Activated CD8-positive, alpha-beta T cell treated with anti-CD3 and anti-CD28 coated beads, Interleukin-2, amount 10 ng/mL, durations not matched to agents 7 days and 5 days (primary cell): ENCODE results near the gene CDK5RAP3. TPM values are rescaled to one million over a fixed set of nuclear protein-coding genes. Genes with fewer than 3 reads are reported as not detected.
A peak's percentile ranks its signal among the peaks of the same experiment; 100 is the strongest.
"Not testable (repeated sequence)": the region's sequence is repeated elsewhere in the genome, so short reads cannot be mapped to it uniquely, and the experiment has no call there.

Experiments used
- ATAC-seq: fragments of 150-1000 bp; cut with Tn5 transposase; one replicate; pipeline ENCODE4 v1.10.0; 2021; ENCODE audit warnings: moderate library complexity
- CTCF ChIA-PET: fragments of 350-600 bp; sonication (Branson Sonifier 250); formaldehyde crosslinking; loops from one replicate; lab custom pipeline; 2021; ENCODE audit warnings: antibody characterized with exemption; lab: Charles Lee
- POLR2A ChIA-PET: fragments of 350-600 bp; sonication (Branson Sonifier 250); formaldehyde crosslinking; loops from one replicate; lab custom pipeline; 2021; ENCODE audit warnings: antibody characterized with exemption; lab: Charles Lee
- DNase-seq: peaks from one replicate; pipeline ENCODE4 v3.0.0-alpha.2; 2020
- H3K27ac Mint-ChIP-seq: one replicate; pipeline ENCODE4 v1.8.0; 2021; ENCODE audit warnings: mild to moderate bottlenecking, mixed read lengths
- H3K27me3 Mint-ChIP-seq: one replicate; pipeline ENCODE4 v1.8.0; 2021; ENCODE audit warnings: low read depth, mixed read lengths
- H3K36me3 Mint-ChIP-seq: one replicate; pipeline ENCODE4 v1.8.0; 2021; ENCODE audit warnings: low read depth, mixed read lengths
- H3K4me1 Mint-ChIP-seq: one replicate; pipeline ENCODE4 v1.8.0; 2021; ENCODE audit warnings: low read depth, mixed read lengths
- H3K4me3 Mint-ChIP-seq: one replicate; pipeline ENCODE4 v1.8.0; 2021; ENCODE audit warnings: mild to moderate bottlenecking, mixed read lengths
- H3K9me3 Mint-ChIP-seq: one replicate; pipeline ENCODE4 v1.8.0; 2022; ENCODE audit warnings: mixed read lengths; ENCODE audit not compliant: insufficient read depth
- total RNA-seq, 2 experiments: library from RNA; stranded (reverse); gene quantifications; one replicate each; pipeline ENCODE4 v1.2.3, GENCODE V29; 2021

The CDK5RAP3 gene, protein sequence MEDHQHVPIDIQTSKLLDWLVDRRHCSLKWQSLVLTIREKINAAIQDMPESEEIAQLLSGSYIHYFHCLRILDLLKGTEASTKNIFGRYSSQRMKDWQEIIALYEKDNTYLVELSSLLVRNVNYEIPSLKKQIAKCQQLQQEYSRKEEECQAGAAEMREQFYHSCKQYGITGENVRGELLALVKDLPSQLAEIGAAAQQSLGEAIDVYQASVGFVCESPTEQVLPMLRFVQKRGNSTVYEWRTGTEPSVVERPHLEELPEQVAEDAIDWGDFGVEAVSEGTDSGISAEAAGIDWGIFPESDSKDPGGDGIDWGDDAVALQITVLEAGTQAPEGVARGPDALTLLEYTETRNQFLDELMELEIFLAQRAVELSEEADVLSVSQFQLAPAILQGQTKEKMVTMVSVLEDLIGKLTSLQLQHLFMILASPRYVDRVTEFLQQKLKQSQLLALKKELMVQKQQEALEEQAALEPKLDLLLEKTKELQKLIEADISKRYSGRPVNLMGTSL
- total RNA-seq = 100 to 1,000 TPM; 186 to 196 TPM

DNA sequence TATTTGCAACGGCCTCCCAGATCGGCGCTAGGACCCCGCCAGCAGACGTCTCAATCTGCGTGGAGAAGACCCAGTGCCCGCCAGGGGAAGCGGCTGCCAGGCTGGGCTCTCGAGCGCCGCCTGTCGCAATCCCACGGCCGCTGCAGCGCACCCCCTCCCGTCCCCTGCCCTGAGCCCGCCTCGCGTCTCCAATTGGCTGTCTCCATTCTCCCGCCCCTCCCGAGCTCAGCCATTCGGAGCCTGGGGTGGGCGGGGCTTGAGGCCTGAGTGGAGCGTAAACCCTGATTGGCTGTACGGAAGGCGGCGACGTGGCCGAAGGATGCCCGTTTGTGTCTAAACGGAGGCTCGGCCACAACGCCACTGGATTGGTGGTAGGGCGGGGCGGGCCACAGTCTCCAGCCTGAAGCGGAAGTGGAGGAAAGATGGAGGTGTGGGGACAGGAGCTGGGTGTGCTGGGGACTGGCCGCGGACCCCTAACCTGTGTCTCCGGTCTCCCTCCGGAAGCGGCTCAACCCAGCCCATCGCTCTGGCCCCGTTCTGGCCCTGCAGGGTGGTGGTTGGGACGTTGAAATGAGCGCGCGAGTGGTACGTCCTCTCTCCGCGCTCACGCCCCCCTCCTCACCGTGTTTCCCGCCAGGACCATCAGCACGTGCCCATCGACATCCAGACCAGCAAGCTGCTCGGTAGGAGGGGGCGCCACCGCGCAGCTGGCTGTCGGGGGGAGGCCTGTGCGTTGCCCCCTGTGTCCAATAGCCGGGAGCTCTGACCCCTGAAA is at the start of gene CDK5RAP3:
TSS of gene CDK5RAP3 (plus strand) at position 389 of the 775 bp plus-strand sequence. CDS start at position 423, 34 bp downstream.
- peak within 1 kb of the TSS; percentile 92 for H3K4me3 Mint-ChIP-seq
- DNase-seq (peak; percentile 100), ATAC-seq (peak; percentile 99)
- no peaks in the 10 kb centered on the region for H3K27me3 Mint-ChIP-seq
- peaks cover 27% of the 10 kb centered on the region for H3K4me1 Mint-ChIP-seq
- POLR2A ChIA-PET = interaction anchor here (0.6 to 2.9 kb wide), 12 partner anchors 12 to 900 kb away, joined by 3 to 21 read pairs (median 4); partner anchors contain the start of genes PNPO, PRR15L and SP2
- H3K9me3 Mint-ChIP-seq = no peaks in the 10 kb centered on the region
- peaks cover 24% of the 10 kb centered on the region for H3K36me3 Mint-ChIP-seq
- peak within 1 kb of the TSS; percentile 91 for H3K27ac Mint-ChIP-seq
- CTCF ChIA-PET = interaction anchor here (0.6 to 16.6 kb wide), 55 partner anchors 9 to 1051 kb away, joined by 3 to 328 read pairs (median 4); partner anchors contain the start of genes HOXB5, LRRC46, MRPL10 and NFE2L1

DNA sequence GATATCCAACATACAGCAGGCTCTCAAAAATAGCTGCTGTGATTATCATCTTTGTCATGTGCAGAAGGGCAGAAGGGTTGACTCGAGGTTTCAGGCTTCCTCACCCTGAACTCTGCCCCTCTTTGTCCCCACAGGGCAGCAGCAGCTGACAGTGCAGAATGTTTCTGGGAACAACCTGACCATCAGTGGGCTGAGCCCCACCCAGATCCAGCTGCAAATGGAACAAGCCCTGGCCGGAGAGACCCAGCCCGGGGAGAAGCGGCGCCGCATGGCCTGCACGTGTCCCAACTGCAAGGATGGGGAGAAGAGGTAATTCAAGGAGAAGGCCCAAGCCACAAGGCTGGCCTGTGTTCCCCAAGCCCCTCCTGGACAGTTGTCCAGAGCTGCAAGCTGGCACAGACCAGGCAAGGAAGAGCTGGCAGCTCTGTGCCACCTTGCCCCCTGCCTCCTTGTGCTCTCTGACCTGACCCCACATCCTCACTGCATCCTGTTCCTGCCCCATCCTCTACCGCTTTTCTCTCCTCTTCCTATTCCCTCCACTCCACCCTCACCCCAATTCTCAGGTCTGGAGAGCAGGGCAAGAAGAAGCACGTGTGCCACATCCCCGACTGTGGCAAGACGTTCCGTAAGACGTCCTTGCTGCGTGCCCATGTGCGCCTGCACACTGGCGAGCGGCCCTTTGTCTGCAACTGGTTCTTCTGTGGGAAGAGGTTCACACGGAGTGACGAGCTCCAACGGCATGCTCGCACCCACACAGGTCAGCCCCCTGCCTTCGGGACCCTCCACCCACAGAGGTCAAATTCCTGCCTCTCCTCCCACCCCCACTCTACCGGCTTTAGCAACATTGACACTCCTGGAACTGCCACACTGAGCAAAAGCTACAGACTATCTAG is 45.9 kb upstream of the CDK5RAP3 start:
- no peak overlapping the region for H3K27ac Mint-ChIP-seq
- H3K9me3 Mint-ChIP-seq = no peaks in the 10 kb centered on the region
- ATAC-seq = no peak
- POLR2A ChIA-PET = no interaction called here
- CTCF ChIA-PET = interaction anchor here (1.0 to 1.4 kb wide), 2 partner anchors 25 to 46 kb away, joined by 3 read pairs; partner anchors contain the start of gene CDK5RAP3
- no peak for DNase-seq
- no peak overlapping the region for H3K4me3 Mint-ChIP-seq
- H3K27me3 Mint-ChIP-seq = no peaks in the 10 kb centered on the region
- H3K4me1 Mint-ChIP-seq = peaks cover 2% of the 10 kb centered on the region
- H3K36me3 Mint-ChIP-seq = peaks cover 50% of the 10 kb centered on the region

GRCh38 chr17:47925678-47925988 is 45.3 kb upstream of the CDK5RAP3 start:
- Mint-ChIP-seq H3K27ac (no peak overlapping the region), H3K9me3 (no peaks in the 10 kb centered on the region), H3K27me3 (no peaks in the 10 kb centered on the region), H3K4me1 (peaks cover 2% of the 10 kb centered on the region), H3K4me3 (no peak overlapping the region), H3K36me3 (peaks cover 50% of the 10 kb centered on the region)
- ChIA-PET CTCF (no interaction called here), POLR2A (no interaction called here)
- ATAC-seq (no peak), DNase-seq (no peak)

- CTCF ChIA-PET = no interaction called here
- Mint-ChIP-seq H3K27me3 (no peaks in the 10 kb centered on the region), H3K27ac (no peak overlapping the region), H3K36me3 (peaks cover 41% of the 10 kb centered on the region), H3K4me1 (peaks cover 2% of the 10 kb centered on the region), H3K4me3 (no peak overlapping the region), H3K9me3 (no peaks in the 10 kb centered on the region)
- POLR2A ChIA-PET = no interaction called here
- no peak for DNase-seq
- no peak for ATAC-seq
Measured at GRCh38 chr17:47927821-47928400, 43.0 kb upstream of the CDK5RAP3 start.

DNA sequence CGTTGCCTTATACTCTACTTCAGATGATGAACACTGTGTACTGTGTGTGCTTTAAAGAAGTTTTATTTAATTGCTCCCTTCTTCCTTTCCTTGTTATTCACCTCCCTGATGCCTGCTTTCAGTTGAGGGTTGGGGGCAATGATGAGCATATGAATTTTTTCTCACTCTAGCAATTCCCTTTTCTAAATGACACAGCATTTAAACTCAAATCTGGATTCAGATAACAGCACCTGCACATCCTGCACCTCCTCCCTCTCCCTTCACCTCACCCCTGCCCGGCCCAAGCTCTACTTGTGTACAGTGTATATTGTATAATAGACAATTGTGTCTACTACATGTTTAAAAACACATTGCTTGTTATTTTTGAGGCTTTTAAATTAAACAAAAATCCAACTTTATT is 42.5 kb upstream of the CDK5RAP3 start:
- Mint-ChIP-seq H3K27ac (no peak overlapping the region), H3K9me3 (no peaks in the 10 kb centered on the region), H3K4me1 (peaks cover 2% of the 10 kb centered on the region), H3K4me3 (no peak overlapping the region), H3K36me3 (peaks cover 36% of the 10 kb centered on the region), H3K27me3 (no peaks in the 10 kb centered on the region)
- DNase-seq (no peak), ATAC-seq (no peak)
- CTCF ChIA-PET = interaction anchor here (1.3 kb wide), 1 partner anchor 42 kb away, joined by 4 read pairs; the partner anchor contains the start of gene CDK5RAP3
- POLR2A ChIA-PET = no interaction called here

DNA sequence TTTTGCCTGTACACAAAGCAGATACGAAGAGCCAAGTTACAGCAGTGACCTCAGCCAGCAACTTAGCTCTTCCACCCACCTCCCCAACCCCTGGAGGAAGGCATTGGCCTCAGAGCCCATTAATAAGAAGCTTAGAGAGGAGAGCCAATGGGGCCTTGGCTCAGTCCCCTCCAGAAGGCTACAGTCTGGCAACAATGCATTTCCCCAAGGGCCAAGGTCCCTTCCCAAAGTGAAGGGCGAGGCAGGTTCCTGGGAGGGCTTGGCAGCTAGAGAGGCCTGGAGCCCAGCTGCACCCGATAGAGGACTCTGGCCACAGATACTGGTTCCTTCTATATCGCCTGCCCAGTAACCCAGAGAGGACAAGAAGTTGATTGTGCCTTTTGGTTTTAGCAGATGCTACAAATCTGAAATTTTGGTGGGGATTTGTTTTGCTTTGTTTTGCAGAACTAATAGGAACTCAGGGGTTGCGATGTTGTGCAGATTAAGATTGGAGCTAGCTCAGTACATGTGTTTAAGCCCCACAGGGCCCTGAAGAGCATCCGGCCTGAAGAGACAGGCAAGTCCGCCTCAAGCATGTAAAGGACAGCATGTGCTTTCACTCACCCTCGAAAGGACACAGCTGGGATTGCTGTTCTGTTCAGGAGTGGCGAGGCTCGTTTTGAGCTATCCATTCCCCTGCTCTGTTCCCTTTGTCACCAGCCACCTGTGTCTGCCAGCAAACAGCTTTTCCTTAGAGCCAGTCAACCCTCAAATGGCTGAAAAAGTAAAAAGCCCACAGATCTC is 41.5 kb upstream of the CDK5RAP3 start:
- no peak for ATAC-seq
- ChIA-PET CTCF (interaction anchor here (0.7 to 2.4 kb wide), 7 partner anchors 17 to 707 kb away, joined by 3 to 9 read pairs (median 3); partner anchors contain the start of gene CDK5RAP3), POLR2A (interaction anchor here (1.5 kb wide), 1 partner anchor 12 kb away, joined by 6 read pairs; the partner anchor contains the start of gene PNPO)
- H3K27ac Mint-ChIP-seq = no peak overlapping the region
- H3K9me3 Mint-ChIP-seq = no peaks in the 10 kb centered on the region
- H3K36me3 Mint-ChIP-seq = peaks cover 30% of the 10 kb centered on the region
- no peaks in the 10 kb centered on the region for H3K27me3 Mint-ChIP-seq
- peaks cover 2% of the 10 kb centered on the region for H3K4me1 Mint-ChIP-seq
- no peak for DNase-seq
- no peak overlapping the region for H3K4me3 Mint-ChIP-seq

- CTCF ChIA-PET = interaction anchor here (0.8 to 1.1 kb wide), 5 partner anchors 9 to 18 kb away, joined by 3 to 4 read pairs (median 3); no protein-coding TSS in a partner anchor
- H3K27ac Mint-ChIP-seq = no peak overlapping the region
Measured at GRCh38 chr17:47931848-47932247, 39.1 kb upstream of the CDK5RAP3 start.

DNA sequence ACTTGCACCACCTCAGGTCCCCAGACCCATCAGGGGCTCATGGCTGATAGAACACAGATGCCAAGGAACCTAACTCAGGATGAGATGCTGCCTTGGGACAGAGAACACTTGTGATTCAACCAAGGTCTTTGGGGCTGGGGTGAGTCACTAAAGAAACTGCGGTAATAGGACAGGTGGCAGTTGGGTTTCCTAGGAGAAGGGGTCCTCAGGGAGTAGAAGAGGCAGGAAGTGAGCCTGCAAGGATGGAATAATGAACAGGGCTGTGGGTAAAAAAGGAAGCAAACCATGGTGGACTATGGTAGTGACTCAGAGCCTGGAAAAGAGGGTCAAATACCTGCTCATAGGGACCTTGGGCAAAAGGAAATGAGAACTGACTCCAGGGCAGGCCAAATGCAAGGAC is 36.1 kb upstream of the CDK5RAP3 start:
- DNase-seq (no peak), ATAC-seq (no peak)
- Mint-ChIP-seq H3K27ac (no peak overlapping the region), H3K27me3 (no peaks in the 10 kb centered on the region), H3K4me1 (no peaks in the 10 kb centered on the region), H3K9me3 (no peaks in the 10 kb centered on the region), H3K4me3 (no peak overlapping the region), H3K36me3 (no peaks in the 10 kb centered on the region)
- POLR2A ChIA-PET = interaction anchor here (2.4 kb wide), 1 partner anchor 39 kb away, joined by 6 read pairs; the partner anchor contains the start of gene SP2
- CTCF ChIA-PET = interaction anchor here (0.7 to 4.4 kb wide), 2 partner anchors 36 to 85 kb away, joined by 3 to 16 read pairs; partner anchors contain the start of gene CDK5RAP3

More at GRCh38 chr17:47931848-47932247, 39.1 kb upstream of the CDK5RAP3 start:
- peaks cover under 1% of the 10 kb centered on the region for H3K4me1 Mint-ChIP-seq
- no peak overlapping the region for H3K4me3 Mint-ChIP-seq
- no peaks in the 10 kb centered on the region for H3K27me3 Mint-ChIP-seq
- no peaks in the 10 kb centered on the region for H3K9me3 Mint-ChIP-seq
- ATAC-seq (no peak), DNase-seq (no peak)
- POLR2A ChIA-PET = no interaction called here
- peaks cover 14% of the 10 kb centered on the region for H3K36me3 Mint-ChIP-seq

DNA sequence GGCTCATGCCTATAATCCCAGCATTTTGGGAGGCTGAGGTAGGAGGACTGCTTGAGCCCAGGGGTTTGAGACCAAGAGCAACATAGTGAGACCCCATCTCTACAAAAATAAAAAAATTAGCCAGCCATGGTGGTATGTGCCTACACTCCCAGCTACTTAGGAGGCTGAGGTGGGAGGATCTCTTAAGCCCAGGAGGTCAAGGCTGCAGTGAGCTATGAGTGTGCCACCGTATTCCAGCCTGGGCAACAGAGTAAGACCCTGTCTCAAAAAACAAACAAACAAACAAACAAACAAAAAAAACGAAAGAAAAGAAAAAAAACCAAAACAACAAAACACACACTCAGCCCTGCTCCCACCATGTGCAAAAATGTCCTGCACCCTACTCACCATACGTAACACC is 35.4 kb upstream of the CDK5RAP3 start:
- ChIA-PET CTCF (interaction anchor here (0.7 to 4.4 kb wide), 4 partner anchors 11 to 86 kb away, joined by 3 to 16 read pairs (median 8); partner anchors contain the start of gene CDK5RAP3), POLR2A (interaction anchor here (0.7 to 2.4 kb wide), 2 partner anchors 8 to 40 kb away, joined by 3 to 6 read pairs; partner anchors contain the start of gene SP2)
- DNase-seq, H3K4me1 Mint-ChIP-seq, H3K4me3 Mint-ChIP-seq, H3K9me3 Mint-ChIP-seq, ATAC-seq, H3K27ac Mint-ChIP-seq, H3K36me3 Mint-ChIP-seq, H3K27me3 Mint-ChIP-seq: not testable (repeated sequence)

GRCh38 chr17:47935961-47936360 is 35.0 kb upstream of the CDK5RAP3 start:
- Mint-ChIP-seq H3K4me1 (peaks cover 6% of the 10 kb centered on the region), H3K27ac (no peak overlapping the region), H3K27me3 (no peaks in the 10 kb centered on the region), H3K4me3 (no peak overlapping the region), H3K9me3 (no peaks in the 10 kb centered on the region), H3K36me3 (no peaks in the 10 kb centered on the region)
- ChIA-PET CTCF (interaction anchor here (1.1 to 4.4 kb wide), 3 partner anchors 11 to 34 kb away, joined by 3 to 16 read pairs (median 12); partner anchors contain the start of gene CDK5RAP3), POLR2A (interaction anchor here (0.7 to 2.4 kb wide), 2 partner anchors 8 to 40 kb away, joined by 3 to 6 read pairs; partner anchors contain the start of gene SP2)
- ATAC-seq (no peak), DNase-seq (no peak)
